Liver (tissue), 9 donors: ENCODE measurements around the gene ZNF346. TPM values are rescaled to one million over a fixed set of nuclear protein-coding genes. Genes with fewer than 3 reads are reported as not detected.

Source experiments
- DNase-seq: peaks from one replicate; pipeline ENCODE4 v3.0.0-alpha.2; 2017; ENCODE audit warnings: low spot score
- H3K27ac ChIP-seq, 2 donors: one replicate each; pipeline ENCODE4 v1.7.0; 2013; ENCODE audit warnings: inconsistent platforms in 2 of 2, low read length in 2 of 2, control low read depth in 1 of 2, low read depth in 1 of 2, mild to moderate bottlenecking in 1 of 2
- H3K27me3 ChIP-seq, 4 donors: one replicate each; pipeline versions ENCODE4 v1.6.1 to v1.7.0; 2013; ENCODE audit warnings: low read length in 3 of 4, inconsistent platforms in 1 of 4, mild to moderate bottlenecking in 1 of 4, moderate library complexity in 1 of 4; ENCODE audit not compliant: control insufficient read depth in 4 of 4, insufficient read depth in 4 of 4
- H3K36me3 ChIP-seq, 4 donors: one replicate each; pipeline versions ENCODE4 v1.6.1 to v1.7.0; 2013; ENCODE audit warnings: low read length in 3 of 4, mild to moderate bottlenecking in 3 of 4, low read depth in 1 of 4, moderate library complexity in 1 of 4; ENCODE audit not compliant: control insufficient read depth in 4 of 4, insufficient read depth in 3 of 4
- H3K4me1 ChIP-seq, 4 donors: one replicate each; pipeline versions ENCODE4 v1.6.1 to v1.7.0; 2013; ENCODE audit warnings: low read length in 3 of 4, mild to moderate bottlenecking in 3 of 4, moderate library complexity in 1 of 4; ENCODE audit not compliant: control insufficient read depth in 4 of 4, insufficient read depth in 4 of 4
- H3K4me3 ChIP-seq, 3 donors: one replicate each; pipeline versions ENCODE4 v1.6.1 to v1.7.0; 2013; ENCODE audit warnings: low read length in 3 of 3, control low read depth in 1 of 3, low read depth in 1 of 3, mild to moderate bottlenecking in 1 of 3
- H3K9ac ChIP-seq, 2 donors: one replicate each; pipeline ENCODE4 v1.7.0; 2013; ENCODE audit warnings: low read length in 2 of 2, mild to moderate bottlenecking in 2 of 2, moderate library complexity in 2 of 2, control low read depth in 1 of 2, low read depth in 1 of 2
- H3K9me3 ChIP-seq, 4 donors: one replicate each; pipeline versions ENCODE4 v1.6.1 to v1.7.0; 2013; ENCODE audit warnings: low read length in 3 of 4; ENCODE audit not compliant: control insufficient read depth in 4 of 4
- ATF3 ChIP-seq: IDR thresholded peaks from 2 replicates; pipeline ENCODE4 v1.6.1; 2016; ENCODE audit warnings: antibody characterized with exemption
- CTCF ChIP-seq: fragments of 150-350 bp; IDR thresholded peaks from 2 replicates; pipeline ENCODE4 v1.5.1; 2017; ENCODE audit warnings: improper control_type of control experiment, low read depth, low read length; ENCODE audit not compliant: missing input control
- EGR1 ChIP-seq, 2 donors: IDR thresholded peaks; 2 replicates each; pipeline ENCODE4 v1.6.1; 2016 to 2018; ENCODE audit warnings: antibody characterized with exemption in 2 of 2, low read depth in 2 of 2
- FOXA1 ChIP-seq: IDR thresholded peaks from 2 replicates; pipeline ENCODE4 v1.6.1; 2016; ENCODE audit warnings: antibody characterized with exemption
- GABPA ChIP-seq, 2 donors: IDR thresholded peaks in 1 of 2; conservative IDR thresholded peaks in 1 of 2; 2 replicates each; pipeline ENCODE4 v1.6.1; 2016; ENCODE audit warnings: antibody characterized with exemption in 2 of 2, mild to moderate bottlenecking in 1 of 2, moderate library complexity in 1 of 2
- HNF4A ChIP-seq, 2 donors: conservative IDR thresholded peaks; 2 replicates each; pipeline ENCODE4 v1.6.1; 2016; ENCODE audit warnings: antibody characterized with exemption in 2 of 2, mild to moderate bottlenecking in 2 of 2
- HNF4G ChIP-seq: IDR thresholded peaks from 2 replicates; pipeline ENCODE4 v1.6.1; 2016; ENCODE audit warnings: antibody characterized with exemption
- JUND ChIP-seq, 2 donors: IDR thresholded peaks; 2 replicates each; pipeline ENCODE4 v1.6.1; 2016; ENCODE audit warnings: antibody characterized with exemption in 2 of 2
- RAD21 ChIP-seq, 2 donors: IDR thresholded peaks; 2 replicates each; pipeline ENCODE4 v1.6.1; 2016; ENCODE audit warnings: antibody characterized with exemption in 2 of 2, mild to moderate bottlenecking in 2 of 2
- SP1 ChIP-seq: IDR thresholded peaks from 2 replicates; pipeline ENCODE4 v1.6.1; 2018; ENCODE audit warnings: antibody characterized with exemption, mild to moderate bottlenecking
- TAF1 ChIP-seq: conservative IDR thresholded peaks from 2 replicates; pipeline ENCODE4 v1.6.1; 2016; ENCODE audit warnings: antibody characterized with exemption, mild to moderate bottlenecking
- YY1 ChIP-seq: IDR thresholded peaks from 2 replicates; pipeline ENCODE4 v1.6.1; 2016; ENCODE audit warnings: antibody characterized with exemption, mild to moderate bottlenecking
- WGBS: extraction: QIAGEN DNeasy Blood & Tissue Kit; methylation state at CpG from one replicate; pipeline ENCODE4 v1.1.7; 2013; 5-methylcytosine and 5-hydroxymethylcytosine counted together
- polyA plus RNA-seq, 2 donors: library from polyadenylated mRNA; stranded (reverse) in 1 of 2; unstranded in 1 of 2; fragments of 200-250 nt in 1 of 2; fragments of >200 nt in 1 of 2; fragmentation: Nextera tagmentation in 1 of 2; extraction: Ambion mirVana in 1 of 2; gene quantifications; one replicate each; pipeline versions ENCODE4 v1.2.1 to v1.2.3, GENCODE V29; 2013 to 2015
- total RNA-seq, 2 donors: library from RNA; depleted of rRNA; stranded (reverse); fragments of >200 nt; gene quantifications; one replicate each; pipeline ENCODE4 v1.2.3, GENCODE V29; 2014
- TF ChIP-seq, protein P1 (sequence below): IDR thresholded peaks from 2 replicates; pipeline ENCODE4 v1.6.1; 2016; ENCODE audit warnings: antibody characterized with exemption
- donor health status: healthy.
- donor health status: healthy.
- donor health status: healthy.
- donor health status: healthy.
- donor health status: healthy.

Gene ZNF346
- total and polyA plus RNA-seq, 4 donors: 3.7 to 11.0 (median 6.4) TPM

- no peak overlapping the region for H3K4me3 ChIP-seq
These were observed 90.2 kb downstream of the ZNF346 start for GRCh38 chr5:177112589-177113220.

DNA sequence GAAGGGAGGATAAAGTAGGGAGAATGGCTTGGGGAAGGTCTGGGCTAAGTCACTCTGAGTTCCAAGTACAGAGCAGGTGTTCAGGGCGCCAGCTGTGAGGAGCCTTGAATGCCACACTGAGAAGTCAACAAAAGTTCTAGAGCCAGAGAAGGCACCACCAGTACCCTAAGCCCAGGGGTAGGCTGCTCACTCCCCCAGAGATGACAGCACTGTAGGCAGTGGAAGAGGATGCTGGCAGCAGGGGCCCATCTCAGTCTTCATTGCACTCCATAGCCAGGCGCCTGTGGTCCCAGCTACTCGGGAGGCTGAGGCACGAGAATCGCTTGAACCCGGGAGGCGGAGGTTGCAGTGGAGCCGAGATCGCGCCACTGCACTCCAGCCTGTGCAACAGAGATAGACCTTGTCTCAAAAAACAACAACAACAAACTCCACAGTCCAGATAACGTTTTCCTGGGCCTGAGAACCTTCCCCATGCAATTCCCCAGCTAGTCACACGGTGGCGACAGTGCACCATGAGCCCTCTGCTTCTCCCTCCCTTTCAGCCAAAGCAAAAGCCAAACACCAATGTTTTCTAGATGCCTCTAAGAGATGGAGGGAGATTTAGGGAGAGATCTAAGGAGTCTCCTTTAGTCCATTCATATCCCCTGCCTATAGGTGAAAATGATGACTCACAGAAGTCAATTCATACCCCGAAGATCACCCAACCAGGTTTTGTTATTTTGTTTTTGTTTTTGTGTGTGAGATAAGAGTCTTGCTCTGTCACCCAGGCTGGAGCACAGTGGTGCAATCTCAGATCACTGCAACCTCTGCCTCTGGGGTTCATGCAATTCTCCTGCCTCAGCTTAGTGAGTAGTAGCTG, 91.3 kb downstream of the ZNF346 start:
- 16% methylated on average over 14 of the region's 14 CpGs for WGBS

More at GRCh38 chr5:177112589-177113220, 90.2 kb downstream of the ZNF346 start:
- Histone ChIP-seq H3K9me3 (no peaks in the 10 kb centered on the region), H3K9ac (no peak overlapping the region), H3K27ac (no peak overlapping the region), H3K27me3 (no peaks in the 10 kb centered on the region), H3K4me1 (peaks cover 3 to 46% (median 31%) of the 10 kb centered on the region in 4 donors), H3K36me3 (no peaks in the 10 kb centered on the region)
- 74% methylated on average over 5 of the region's 5 CpGs for WGBS
- TF ChIP-seq, protein P1, sequence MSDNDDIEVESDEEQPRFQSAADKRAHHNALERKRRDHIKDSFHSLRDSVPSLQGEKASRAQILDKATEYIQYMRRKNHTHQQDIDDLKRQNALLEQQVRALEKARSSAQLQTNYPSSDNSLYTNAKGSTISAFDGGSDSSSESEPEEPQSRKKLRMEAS: no peak
- no peak for TF ChIP-seq TAF1
- no peak for DNase-seq

DNA sequence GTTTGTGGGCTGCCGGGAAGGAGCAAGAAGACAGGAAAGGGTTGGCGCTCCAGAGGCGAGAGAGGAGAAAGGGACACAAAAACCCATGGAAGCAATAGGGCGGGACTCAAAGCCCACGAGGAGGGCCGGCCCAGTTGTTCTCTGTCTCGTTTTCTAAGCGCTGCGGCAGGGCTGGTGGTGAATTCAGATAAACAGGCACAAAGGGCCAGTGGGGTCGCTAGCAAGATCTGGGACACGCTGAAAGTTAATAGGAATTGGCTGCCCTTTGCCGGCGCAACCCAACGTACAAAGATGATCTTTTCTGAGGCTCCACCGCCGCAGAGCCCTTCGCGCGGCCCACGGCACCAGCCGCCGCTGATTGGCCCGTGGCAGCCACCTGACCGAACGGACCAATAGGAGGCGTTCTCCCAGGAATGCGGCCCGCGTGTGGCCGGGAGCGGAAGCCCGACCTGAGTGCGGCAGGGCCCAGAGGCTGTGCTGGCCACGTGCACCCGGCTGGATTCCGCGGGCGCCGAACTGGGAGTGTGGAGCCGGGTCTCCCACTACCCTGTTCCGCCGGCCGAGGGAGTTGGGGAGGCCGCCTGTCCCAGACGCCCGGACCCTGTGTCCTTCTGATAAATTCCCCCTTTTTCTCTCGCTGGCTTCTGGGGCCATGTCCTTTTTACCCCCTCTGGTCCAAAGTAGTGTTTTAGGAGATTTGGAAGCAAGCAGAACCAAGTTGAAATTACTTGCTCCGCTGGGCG, 94.3 kb downstream of the ZNF346 start:
- peak overlapping the region; percentile 38 to 44 for H3K27ac ChIP-seq
- H3K9ac ChIP-seq: peak overlapping the region in 1 of 2 donors; percentile 19
- H3K4me3 ChIP-seq: no peak overlapping the region
- TF ChIP-seq JUND (IDR thresholded peaks at IDR 0.05) (no peak), SP1 (peak; percentile 82), EGR1 (IDR thresholded peaks at IDR 0.05; ENCODE audit: low read depth in 2 of 2) (no peak), TAF1 (no peak), GABPA (IDR thresholded peaks at IDR 0.05 in 1 of 2, conservative IDR thresholded peaks at IDR 0.05 in 1 of 2) (no peak), HNF4G (no peak), RAD21 (IDR thresholded peaks at IDR 0.05) (no peak), YY1 (peak; percentile 14)
- TF ChIP-seq, protein P1: peak; percentile 77
- H3K27me3 ChIP-seq: no peaks in the 10 kb centered on the region
- peak; percentile 88 for DNase-seq
- WGBS: 38% methylated on average over 49 of the region's 49 CpGs
- no peaks in the 10 kb centered on the region for H3K9me3 ChIP-seq
- no peaks in the 10 kb centered on the region for H3K36me3 ChIP-seq
- peaks cover 3 to 23% (median 12%) of the 10 kb centered on the region in 4 donors for H3K4me1 ChIP-seq

More for the DNA sequence above, 91.3 kb downstream of the ZNF346 start:
- Histone ChIP-seq H3K27me3 (no peaks in the 10 kb centered on the region), H3K9me3 (no peaks in the 10 kb centered on the region), H3K4me3 (no peak overlapping the region), H3K4me1 (peaks cover 3 to 46% (median 31%) of the 10 kb centered on the region in 4 donors), H3K27ac (peak overlapping the region; percentile 77 to 86), H3K36me3 (no peaks in the 10 kb centered on the region), H3K9ac (no peak overlapping the region)
- TF ChIP-seq YY1: peak; percentile 38
- no peak for TF ChIP-seq JUND (IDR thresholded peaks at IDR 0.05)
- TF ChIP-seq CTCF: peak; percentile 99
- TF ChIP-seq HNF4A (conservative IDR thresholded peaks at IDR 0.05): peak in 1 of 2 donors; percentile 10
- no peak for TF ChIP-seq FOXA1
- no peak for TF ChIP-seq TAF1
- peak; percentile 99 for TF ChIP-seq RAD21 (IDR thresholded peaks at IDR 0.05)
- no peak for TF ChIP-seq ATF3
- TF ChIP-seq EGR1 (IDR thresholded peaks at IDR 0.05; ENCODE audit: low read depth in 2 of 2): no peak
- no peak for TF ChIP-seq HNF4G
- DNase-seq: peak; percentile 95
